Mammary epithelial cell (primary cell): ENCODE results near the gene SH3BP1.

Experiments used
- CTCF ChIP-seq, 2 donors: IDR thresholded peaks in 1 of 2; conservative IDR thresholded peaks in 1 of 2; 2 replicates each; pipeline ENCODE4 v1.5.1; 2011 to 2012; ENCODE audit warnings: inconsistent platforms in 2 of 2, low read length in 2 of 2, mild to moderate bottlenecking in 2 of 2, control low read depth in 1 of 2, low read depth in 1 of 2; ENCODE audit not compliant: insufficient read depth in 1 of 2; ENCODE audit errors: extremely low read depth in 1 of 2
- EZH2 ChIP-seq: IDR thresholded peaks from 2 replicates; pipeline ENCODE4 v1.6.1; 2012; ENCODE audit warnings: low read length, inconsistent platforms, borderline replicate concordance

GRCh38 chr22:37604875-37605274, 34.6 kb upstream of the SH3BP1 start:
- no peak for TF ChIP-seq EZH2
- no peak for TF ChIP-seq CTCF (conservative IDR thresholded peaks at IDR 0.05 in 1 of 2, IDR thresholded peaks at IDR 0.05 in 1 of 2; ENCODE audit: extremely low read depth in 1 of 2, insufficient read depth in 1 of 2, low read depth in 1 of 2, low read length in 2 of 2)
